ENCODE measurements around the gene RNF175.

Gene RNF175

DNA sequence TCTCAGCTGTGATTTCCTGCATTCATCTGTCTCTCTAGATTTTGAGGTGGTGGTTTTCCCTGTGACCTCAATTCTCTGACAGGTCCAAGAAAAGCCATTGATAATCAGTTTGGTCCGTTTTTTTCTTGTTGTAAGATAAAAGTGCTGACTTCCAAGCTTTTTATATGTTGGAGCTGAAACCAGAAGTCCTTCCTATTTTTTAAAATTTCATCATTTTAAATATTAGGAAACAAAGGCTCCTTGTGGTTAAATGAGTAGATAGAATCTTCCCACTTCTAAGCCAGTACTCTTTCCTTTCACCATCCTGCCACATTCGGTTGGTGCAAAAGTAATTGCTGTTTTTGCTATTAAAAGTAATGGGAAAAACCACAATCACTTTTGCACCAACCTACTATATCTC is 18.3 kb downstream of the RNF175 start:
- DNase-seq, result no peak

DNA sequence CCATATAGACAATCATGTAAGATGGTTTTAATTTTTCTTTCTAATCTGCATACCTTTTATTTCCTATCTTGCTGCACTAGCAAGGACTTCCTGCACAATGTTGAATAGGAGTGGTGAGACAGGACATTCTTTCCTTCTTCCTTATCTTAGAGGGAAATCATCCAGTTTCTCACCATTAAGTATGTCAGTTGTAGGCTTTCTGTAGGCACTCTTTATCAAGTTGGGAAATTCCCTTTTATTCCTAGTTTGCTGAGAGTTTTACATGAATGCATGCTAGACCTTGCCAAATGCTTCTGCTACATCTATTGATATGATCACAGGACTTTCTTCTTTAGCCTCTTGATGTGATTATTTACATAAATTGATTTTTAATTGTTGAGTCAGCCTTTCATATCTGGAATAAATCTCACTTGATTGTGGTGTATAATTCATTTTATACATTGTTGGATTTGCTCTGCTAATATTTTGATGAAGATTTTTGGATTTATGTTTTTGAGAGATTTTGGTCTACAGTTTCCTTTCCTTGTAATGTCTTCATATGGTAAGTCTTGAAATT is 23.8 kb downstream of the RNF175 start:
- DNase-seq, result no peak

DNA sequence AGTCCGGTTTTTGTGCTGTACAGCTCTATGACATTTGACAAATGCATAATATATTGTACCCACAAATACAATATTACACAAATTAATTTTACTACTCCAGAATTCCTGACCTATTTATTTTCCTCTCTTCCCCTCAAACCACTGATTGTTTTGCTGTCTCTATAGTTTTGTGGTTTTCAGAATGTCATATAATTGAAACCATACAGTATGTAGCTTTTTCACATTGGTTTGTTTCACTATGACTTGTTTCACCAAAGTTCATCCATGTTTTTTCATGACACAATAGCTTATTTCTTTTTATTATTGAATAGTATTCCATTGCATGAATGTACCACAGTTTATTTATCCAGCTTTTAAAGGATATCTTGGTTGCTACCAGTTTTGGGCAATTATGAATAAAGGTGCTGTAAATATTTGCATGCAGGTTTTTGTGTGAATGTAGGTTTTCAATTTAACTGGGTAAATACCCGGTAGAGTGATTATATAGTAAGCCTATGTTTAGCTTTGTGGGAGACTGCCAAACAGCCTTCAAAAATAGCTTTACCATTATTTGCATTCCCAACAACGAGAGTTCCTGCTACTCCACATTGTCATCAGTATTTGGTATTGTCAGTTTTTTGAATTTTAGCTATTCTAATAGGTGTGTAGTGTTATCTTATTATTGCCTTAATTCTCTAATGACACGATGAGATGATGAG is 25.9 kb downstream of the RNF175 start:
- DNase-seq, result no peak

DNA sequence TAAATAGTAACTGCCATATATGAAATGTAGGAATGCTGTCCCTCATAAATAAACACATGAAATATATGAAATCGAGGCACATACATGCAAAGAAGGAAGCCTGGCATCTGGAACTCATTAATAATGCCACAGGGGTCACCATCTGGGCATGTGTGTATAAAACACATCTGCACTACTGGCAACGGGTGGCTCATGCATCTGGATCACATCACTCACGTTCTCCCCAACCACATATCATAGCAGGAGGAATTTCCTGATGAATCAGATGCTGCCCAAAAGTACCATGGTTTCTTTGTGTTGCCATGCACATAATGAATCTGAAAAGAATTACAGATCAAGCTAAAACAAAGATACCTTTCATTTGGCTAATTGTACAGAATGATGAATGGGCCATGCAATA is 28.6 kb downstream of the RNF175 start:
- DNase-seq, result no peak

DNA sequence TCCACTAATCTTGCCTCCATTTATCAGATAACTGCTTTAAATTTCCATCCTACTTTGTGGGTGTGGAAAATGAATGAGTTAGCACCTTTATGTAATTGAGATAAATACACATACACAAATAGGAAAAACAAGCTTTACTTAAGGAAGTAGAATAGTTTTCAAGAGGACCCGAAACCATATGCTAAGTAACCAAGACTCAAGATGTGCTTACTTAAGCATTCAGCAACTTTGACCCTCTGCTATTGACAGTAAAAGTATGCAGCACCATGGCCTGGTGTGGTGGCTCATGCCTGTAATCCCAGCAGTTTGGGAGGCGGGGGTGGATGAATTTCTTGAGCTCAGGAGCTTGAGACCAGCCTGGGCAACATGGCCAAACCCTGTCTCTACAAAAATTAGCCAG is 29.9 kb downstream of the RNF175 start:
- no peak for DNase-seq

DNA sequence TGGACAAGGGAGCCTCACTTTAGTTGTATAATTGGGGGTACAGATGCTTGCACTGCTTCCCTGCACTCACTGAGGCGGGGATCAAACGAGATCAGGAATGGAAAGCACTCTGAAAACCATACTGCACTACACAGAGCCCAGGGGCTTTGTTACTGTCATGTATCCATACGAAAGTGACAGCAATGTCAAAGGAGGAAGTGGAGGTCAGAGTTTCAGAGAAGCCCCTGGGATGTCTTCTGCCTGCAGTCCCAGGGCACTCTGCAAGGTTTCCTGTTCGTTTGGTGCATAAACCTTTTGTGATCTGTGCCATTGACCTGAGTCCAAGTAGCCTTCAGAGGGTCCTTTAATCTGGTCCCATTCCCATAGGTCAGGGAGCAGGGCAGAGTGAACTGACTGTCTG is 31.2 kb downstream of the RNF175 start:
- DNase-seq, result peak; percentile 9

DNA sequence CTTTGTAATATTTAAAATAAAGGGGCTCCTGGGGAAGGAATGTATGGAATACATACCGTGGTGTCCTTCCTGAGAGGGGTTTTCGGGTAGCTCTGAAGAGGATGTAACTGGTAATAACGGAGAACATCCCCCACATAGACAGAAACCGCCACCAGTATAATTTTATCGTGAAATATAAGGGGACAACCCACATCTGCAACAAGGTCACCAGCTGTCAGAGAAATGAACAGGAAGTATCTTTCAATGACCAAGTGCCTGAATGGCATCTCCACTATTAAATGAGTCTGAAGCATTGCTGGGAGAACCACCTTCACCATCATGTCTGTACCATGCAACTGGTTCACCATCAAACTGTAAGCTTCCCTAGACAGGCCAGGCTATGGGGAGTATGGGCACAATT is 31.7 kb downstream of the RNF175 start:
- no peak for DNase-seq

DNA sequence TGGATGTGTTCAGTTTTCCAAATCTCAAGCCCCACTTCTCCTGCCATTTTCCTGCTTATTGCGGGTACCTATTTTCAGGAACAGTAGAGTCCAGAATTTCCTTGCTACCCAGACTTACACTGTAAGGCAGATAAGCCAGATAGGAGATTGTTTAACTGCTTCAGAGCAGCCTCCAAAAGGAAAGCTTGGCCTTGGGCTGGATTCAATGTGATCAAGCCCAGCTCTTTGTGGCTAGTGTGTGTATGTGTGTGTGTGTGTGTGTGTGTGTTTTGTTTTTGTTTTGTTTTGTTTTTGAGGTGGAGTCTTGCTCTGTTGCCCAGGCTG is 34.0 kb downstream of the RNF175 start:
- DNase-seq, result no peak

DNA sequence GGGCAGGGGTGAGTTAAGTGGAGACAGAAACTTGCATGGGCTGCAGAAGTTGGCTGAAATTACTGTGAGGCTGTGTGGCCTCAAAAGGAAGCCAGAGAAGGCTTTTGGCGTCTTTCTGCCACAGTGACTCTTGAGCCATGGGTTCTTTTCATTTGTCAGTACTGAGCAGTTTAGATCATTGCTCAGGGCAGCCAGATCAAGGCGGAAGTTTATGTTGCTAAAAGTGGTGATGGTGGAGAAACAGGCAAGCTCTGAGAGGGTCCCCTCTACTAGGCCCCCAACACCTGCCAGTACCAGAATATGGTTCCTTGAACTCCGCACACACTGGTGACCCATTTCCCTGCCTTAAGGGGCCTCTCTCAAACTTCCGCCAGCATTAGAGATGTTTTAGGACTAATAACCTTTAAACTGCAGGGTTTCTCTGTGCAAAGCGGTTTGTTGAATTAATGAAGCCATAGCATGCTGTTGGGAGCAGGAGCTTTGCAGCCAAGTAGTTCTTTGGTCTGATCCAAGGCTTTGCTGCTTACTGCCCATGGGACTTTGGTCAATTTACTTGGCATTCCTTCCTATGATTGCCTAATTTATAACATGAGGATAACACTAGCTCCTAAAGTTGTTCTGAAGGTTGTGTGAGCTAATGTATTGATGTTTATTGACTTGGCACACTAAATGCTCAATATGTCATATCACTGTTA is 34.5 kb downstream of the RNF175 start:
- DNase-seq, result no peak

DNA sequence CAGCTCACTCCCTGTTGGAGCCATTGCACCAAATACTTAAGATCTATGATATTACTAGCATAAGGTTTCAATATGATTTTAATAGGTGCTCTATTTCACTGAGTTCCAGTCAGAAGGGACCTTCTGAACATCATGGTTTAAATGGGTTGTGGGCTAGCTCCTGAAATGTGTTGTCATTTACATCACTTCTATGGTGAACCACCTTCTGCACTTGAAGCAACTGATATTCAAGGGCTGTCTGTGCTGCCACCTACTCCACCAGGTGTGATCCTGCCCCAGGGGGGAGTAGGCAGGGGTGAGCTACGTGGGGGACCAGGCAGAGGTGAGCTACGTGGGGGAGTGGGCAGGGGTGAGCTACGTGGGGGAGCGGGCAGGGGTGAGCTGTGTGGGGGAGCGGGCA is 35.2 kb downstream of the RNF175 start:
- DNase-seq, result no peak

DNA sequence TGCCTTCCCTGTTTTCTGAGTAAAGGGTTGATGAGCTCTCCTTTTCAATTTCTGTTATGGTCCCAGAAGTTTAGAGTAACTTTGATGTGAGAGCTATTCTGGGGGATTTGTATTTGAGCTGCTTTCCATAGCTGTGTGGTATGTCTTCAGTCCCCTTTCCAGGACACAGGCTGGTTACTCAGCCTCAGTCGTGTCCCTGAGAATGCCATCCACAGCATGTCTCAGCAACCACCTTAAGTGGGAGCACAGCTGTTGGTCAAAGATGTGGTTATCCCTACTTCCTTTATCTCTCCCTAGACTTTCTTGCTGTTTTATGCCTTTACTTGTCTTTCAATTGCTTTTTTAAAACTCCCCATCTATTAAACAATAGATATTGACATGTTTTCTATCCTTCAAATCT is 37.8 kb downstream of the RNF175 start:
- peak; percentile 25 for DNase-seq

DNA sequence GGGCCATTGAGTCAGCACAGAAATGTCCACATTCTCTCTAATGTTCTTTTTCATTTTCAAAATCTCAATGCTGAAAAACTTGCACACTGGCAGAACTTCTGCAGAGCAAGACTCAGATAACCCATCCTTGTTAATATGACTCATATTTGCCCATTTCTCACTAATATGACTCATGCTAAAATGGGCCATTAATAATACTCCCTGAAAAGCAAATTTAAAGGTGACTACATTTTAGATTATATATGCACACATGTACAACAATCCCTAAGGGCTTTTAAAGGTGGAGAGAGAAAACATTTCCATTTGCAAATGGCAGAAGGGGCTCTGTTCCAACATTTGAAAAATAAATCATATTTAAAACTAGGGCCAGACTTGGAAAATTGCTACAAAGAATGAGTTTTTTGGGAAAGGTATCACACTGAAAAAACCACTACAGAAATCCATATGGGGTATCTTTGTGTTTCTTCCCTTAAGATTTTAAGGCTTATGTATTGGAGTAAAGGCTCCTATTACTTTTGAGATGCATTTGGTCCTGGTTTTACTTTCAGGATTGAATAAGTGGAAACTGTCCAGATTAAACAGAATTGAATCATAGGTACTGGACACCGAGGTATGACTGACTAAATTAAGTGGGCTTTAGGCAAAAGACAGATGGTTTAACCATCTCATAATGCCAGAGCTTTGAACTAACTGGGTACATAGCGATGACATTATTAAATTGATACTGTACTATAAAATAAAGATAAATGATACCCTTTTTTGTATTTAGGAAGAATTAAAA is 45.8 kb downstream of the RNF175 start:
- DNase-seq, result no peak

DNA sequence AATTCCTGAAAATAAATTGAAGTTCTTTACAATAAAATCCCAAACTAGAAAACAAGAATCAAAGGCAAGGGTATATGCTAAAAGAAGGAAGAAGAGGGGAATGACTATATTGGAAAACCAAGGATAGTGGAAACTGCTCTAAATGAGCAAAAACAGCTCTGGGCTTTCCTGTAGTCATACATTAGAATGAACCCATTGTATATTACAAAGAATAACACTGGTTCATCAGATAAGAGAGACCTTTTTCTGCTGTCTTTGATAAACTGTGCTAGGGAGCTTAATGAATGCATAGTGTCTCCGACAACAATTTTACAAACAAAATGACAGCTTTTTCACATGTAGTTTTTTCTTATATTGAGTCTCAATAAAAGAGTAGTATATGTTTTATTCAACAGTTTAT is 49.1 kb downstream of the RNF175 start:
- no peak for DNase-seq

DNA sequence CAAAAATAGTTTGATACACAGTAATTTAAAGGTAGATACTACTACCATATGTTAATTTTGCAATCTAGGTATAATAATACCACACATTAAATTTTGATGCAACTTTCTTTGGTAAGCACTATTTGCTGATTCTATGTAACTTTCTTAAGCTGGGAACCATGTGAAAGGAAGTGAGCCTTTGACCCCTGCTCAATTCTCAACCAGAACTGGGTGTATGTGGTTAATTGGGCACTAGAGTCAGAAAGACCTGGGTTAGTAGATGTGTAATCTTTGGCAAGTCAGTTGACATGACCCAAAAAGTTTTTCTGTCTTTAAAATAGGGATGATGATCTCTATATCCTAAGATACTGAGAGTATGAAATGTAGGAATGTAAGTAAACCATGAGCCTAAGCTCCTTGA is 53.3 kb downstream of the RNF175 start:
- DNase-seq, result no peak

DNA sequence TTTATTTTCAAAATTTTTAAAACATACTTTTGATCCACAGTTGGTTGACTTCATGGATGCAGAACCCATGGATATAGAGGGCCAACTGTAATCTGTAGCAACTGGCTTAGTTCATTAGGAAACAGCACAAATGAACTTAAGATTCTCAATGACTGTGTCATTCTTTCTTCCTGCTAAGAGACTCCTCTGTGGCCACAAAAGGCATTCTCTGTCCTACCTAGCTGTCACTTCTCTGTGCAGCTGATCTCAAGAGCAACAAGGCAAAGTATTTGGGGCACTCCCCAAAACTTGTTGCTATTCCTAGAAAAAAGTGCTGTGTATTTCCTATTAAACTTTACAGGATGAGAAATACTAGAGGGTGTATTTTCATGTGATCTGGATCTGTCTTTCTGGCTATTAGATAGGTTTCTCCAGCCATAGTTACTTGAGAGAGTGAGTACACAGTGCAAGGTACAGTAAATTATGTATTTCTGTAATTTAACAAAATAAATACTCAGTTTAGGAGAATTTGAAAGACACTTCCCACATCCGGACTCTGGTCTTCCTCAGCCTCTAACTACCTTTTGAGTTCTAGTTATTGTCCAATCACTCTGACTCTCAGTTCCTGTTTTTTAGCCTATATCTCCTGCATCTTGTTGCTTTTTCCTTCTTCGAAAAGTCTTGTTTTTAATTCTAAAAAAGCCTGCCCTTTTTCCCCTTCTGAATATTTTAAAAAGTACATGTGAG is 53.9 kb downstream of the RNF175 start:
- DNase-seq, result peak; percentile 54

DNA sequence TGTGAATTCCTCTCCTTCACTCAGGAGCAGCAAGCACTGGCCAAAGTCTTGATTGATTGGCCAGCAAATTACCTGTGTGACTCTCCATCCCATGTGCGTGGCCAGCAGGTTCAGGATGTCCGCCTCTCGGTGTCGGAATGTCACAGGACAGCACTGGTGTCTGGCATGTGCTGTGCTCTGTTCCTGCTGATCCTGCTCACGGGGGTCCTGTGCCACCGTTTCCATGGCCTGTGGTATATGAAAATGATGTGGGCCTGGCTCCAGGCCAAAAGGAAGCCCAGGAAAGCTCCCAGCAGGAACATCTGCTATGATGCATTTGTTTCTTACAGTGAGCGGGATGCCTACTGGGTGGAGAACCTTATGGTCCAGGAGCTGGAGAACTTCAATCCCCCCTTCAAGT is 55.3 kb downstream of the RNF175 start:
- DNase-seq, result no peak

DNA sequence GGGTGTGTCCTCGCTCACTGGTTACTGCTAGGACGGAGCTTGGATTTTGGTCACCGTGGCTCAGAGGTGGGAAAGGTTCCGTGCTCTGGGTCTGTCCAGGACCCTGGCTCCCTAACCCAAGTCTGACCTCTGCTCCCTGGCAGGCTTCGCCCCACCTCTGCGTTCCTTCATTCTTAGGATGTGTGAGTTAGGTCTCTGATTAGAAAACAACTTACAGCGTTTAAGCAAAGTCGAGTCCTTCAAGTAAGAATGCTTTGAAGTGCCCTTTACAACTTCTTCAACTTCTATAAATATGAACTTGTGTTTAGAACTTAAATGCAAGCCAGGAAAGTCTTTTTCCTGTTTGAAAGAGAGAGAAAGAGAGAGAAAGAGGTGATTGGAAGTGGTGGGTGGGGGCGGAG is 74.9 kb downstream of the RNF175 start:
- no peak for DNase-seq

DNA sequence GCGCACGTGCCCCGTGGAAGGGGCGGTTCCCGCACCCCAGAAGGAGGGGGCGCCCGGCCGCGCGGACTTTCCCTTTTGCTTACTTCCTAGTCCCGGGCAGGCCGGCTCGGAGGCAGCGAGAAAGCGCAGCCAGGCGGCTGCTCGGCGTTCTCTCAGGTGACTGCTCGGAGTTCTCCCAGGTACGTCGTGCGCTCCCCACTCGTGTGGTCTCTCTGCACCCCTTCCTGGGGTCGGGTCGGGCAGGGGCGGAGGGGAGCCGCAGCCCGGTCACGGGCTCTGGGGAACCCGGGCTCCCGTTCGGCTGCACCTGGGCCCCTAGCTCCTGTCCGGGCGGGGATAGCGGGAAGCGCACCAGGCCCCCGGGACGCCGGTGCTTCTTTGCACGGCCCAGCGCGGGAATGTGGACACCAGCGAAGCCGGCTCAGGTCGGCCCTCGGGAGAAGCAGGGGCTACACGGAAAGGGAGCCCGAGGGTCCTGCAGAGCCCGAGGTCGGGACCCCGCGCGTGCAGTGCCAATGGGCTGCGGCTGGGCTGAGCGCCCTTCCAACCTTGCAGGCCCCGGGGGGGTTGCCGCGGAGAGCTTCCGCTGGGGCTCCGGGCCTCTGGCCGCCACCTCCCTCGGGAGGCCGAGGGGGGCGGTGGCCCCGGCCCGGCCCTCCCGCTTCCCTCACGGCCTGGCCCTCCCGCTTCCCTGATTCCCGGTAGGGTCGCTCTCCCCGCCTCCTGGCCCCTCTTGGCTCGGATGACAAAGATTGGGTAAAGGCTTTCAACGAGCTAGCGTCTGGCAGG is 75.4 kb downstream of the RNF175 start, which contains the start of gene TLR2:
Gene TLR2 (plus strand): TSS at position 99 of the 789 bp plus-strand sequence. CDS start 18,628 bp downstream, outside the sequence.
- no peak for DNase-seq

DNA sequence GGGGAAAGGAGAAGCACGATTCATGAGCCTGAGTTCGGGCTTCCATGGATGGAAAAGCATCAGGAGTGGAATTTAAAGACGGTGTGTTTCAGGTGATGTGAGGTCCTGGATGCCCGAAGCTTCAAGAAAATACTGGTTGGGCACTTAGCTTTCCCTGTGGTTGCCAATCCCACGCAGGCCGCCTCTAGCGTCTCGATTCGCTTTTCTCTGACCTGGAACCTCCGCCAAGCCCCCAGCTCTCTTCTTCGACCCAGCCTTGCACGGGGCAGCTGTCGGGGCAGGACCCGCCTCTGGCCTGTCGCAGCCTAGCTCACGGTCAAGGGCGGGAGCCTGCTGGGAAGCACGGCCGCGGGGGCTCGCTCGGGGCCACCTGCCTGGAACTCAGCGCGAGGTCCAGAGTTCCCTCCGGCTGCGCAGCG is 76.1 kb downstream of the RNF175 start:
- DNase-seq, result no peak

DNA sequence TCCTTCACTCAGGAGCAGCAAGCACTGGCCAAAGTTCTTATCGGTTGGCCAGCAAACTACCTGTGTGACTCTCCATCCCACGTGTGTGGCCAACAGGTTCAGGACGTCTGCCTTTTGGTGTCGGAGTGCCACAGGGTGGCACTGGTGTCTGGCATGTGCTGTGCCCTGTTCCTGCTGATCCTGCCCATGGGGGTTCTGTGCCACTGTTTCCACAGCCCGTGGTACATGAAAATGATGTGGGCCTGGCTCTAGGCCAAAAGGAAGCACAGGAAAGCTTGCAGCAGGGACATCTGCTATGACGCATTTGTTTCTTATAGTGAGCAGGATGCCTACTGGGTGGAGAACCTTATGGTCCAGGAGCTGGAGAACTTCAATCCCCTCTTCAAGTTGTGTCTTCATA is 80.3 kb downstream of the RNF175 start:
- DNase-seq, result no peak

DNA sequence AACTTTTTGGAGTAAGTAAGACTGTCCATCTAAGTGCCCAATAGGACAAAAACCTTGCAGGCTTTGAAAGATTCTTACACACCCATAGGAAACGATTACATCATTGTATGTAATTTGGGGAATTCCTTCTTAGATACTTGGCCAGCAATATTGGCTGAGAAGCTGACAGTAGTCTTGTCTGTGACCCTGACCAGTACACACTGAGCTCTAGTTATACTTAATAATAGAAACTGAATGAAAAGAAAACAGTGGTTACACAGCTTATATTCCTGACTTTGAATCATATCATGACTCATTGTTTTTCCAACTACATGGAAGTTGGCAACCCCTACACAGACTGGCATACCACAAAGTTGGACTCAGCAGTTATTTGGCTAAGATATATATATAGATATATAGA is 82.8 kb downstream of the RNF175 start:
- no peak for DNase-seq

DNA sequence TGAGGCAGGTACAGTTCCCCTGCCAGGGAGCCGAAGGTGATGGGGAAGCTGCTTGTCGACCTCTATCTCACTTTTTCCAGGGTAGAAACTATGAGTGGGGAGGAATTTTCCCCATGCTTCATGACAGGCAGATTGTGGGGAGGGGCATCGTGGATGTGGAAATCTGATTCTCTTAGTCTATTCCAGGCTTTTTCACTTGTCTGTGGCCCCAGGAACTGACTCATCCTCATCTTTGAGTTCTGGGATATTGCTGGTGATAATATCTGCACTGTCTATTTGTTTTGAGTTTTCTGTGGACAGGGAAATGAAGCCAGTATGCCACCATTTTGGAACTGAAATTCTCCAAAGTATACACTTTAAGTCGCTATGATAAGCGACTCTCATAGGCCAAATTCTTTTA is 83.3 kb downstream of the RNF175 start:
- no peak for DNase-seq
